Measurements from ENCODE around the gene MPG.

DNA sequence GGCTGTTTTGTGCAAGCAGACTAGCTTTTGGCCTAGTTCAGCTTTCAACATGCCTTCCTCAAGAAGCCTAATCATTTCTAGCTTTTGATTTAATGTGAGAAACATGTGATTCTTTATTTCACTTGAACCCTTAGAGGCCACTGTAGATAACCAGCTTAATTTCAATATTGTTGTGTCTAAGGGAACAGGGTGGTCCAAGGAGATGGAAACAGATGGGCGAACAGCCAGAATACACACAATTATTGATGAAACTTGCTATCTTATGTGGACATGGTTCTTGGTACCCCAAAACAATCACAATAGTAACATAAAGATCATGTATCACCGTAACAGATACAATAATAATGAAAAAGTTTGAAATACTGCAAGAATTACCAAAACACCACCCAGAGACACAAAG lies 55.7 kb downstream of the MPG start:
- no peak for TF ChIP-seq EZH2phosphoT487 (IDR thresholded peaks at IDR 0.05; ENCODE audit: borderline replicate concordance, low read length)
- TF ChIP-seq, protein P1, sequence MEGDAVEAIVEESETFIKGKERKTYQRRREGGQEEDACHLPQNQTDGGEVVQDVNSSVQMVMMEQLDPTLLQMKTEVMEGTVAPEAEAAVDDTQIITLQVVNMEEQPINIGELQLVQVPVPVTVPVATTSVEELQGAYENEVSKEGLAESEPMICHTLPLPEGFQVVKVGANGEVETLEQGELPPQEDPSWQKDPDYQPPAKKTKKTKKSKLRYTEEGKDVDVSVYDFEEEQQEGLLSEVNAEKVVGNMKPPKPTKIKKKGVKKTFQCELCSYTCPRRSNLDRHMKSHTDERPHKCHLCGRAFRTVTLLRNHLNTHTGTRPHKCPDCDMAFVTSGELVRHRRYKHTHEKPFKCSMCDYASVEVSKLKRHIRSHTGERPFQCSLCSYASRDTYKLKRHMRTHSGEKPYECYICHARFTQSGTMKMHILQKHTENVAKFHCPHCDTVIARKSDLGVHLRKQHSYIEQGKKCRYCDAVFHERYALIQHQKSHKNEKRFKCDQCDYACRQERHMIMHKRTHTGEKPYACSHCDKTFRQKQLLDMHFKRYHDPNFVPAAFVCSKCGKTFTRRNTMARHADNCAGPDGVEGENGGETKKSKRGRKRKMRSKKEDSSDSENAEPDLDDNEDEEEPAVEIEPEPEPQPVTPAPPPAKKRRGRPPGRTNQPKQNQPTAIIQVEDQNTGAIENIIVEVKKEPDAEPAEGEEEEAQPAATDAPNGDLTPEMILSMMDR (IDR thresholded peaks at IDR 0.05; ENCODE audit: low read depth, low read length, poor library complexity, severe bottlenecking) = no peak

All from DOHH2 (cell line).